ENCODE measurements around the gene KCNAB2.

Gene KCNAB2

DNA sequence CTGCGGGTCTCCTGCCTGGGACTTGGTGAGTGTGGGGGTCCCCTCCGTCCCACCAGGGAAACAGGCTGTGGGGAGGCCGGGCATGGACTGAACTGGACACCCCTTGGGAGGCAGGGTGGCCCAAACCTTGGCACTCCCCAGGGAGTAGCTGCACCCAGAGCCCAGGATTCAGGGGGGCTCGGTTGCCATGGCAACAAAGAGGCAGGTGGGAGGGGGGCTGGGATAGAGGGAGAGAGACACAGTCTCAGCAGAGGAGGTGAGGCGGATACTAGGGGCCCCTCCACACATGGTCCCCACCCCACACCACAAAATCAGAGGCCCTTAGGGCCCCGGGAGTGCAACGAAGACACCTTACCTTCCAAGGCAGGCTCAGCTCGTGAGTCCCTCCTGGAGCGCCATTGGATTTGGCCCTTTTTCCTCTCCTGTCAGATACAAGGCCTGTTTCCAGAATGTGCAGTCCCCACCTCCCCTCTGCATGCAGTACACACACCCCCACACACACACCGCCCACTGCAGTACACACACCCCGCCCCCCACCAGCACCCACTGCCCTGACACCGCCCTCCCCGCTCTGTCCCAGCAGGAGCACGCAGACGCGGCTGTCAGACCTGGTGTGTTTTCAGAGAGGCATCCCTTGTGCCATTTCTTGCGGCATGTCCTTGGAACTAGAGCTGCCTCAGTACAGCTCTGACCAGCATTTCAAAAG is 27.2 kb downstream of the KCNAB2 start:
- no peak overlapping the region for H3K27ac ChIP-seq (ENCODE audit: low read depth, low read length, poor library complexity, severe bottlenecking)
- H3K9ac ChIP-seq (ENCODE audit: low read length), result no peak overlapping the region
- H2AFZ ChIP-seq (ENCODE audit: low read length), result no peak overlapping the region
- no peaks in the 10 kb centered on the region for H4K20me1 ChIP-seq (ENCODE audit: insufficient read depth, low read length)
- H3K79me2 ChIP-seq (ENCODE audit: insufficient read depth, low read length), result no peaks in the 10 kb centered on the region
- H3K9me3 ChIP-seq (ENCODE audit: low read length), result no peaks in the 10 kb centered on the region
- H3K27me3 ChIP-seq (ENCODE audit: insufficient read depth, low read length), result no peaks in the 10 kb centered on the region
- H3K36me3 ChIP-seq (ENCODE audit: insufficient read depth, low read length), result peaks cover 41% of the 10 kb centered on the region
- H3K4me3 ChIP-seq (ENCODE audit: low read depth, low read length, poor library complexity, severe bottlenecking), result no peak overlapping the region
- no peak overlapping the region for H3K4me2 ChIP-seq (ENCODE audit: low read length)
- TF ChIP-seq EZH2 (IDR thresholded peaks at IDR 0.05; ENCODE audit: borderline replicate concordance, low read length), result no peak
- TF ChIP-seq, protein P1, sequence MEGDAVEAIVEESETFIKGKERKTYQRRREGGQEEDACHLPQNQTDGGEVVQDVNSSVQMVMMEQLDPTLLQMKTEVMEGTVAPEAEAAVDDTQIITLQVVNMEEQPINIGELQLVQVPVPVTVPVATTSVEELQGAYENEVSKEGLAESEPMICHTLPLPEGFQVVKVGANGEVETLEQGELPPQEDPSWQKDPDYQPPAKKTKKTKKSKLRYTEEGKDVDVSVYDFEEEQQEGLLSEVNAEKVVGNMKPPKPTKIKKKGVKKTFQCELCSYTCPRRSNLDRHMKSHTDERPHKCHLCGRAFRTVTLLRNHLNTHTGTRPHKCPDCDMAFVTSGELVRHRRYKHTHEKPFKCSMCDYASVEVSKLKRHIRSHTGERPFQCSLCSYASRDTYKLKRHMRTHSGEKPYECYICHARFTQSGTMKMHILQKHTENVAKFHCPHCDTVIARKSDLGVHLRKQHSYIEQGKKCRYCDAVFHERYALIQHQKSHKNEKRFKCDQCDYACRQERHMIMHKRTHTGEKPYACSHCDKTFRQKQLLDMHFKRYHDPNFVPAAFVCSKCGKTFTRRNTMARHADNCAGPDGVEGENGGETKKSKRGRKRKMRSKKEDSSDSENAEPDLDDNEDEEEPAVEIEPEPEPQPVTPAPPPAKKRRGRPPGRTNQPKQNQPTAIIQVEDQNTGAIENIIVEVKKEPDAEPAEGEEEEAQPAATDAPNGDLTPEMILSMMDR (IDR thresholded peaks at IDR 0.05; ENCODE audit: low read length), result no peak
- no peaks in the 10 kb centered on the region for H3K9me2 ChIP-seq (ENCODE audit: low read depth, low read length)
- no peaks in the 10 kb centered on the region for H3F3A ChIP-seq (ENCODE audit: insufficient read depth, low read length)
- no peaks in the 10 kb centered on the region for H3K4me1 ChIP-seq (ENCODE audit: insufficient read depth, low read length, severe bottlenecking)

DNA sequence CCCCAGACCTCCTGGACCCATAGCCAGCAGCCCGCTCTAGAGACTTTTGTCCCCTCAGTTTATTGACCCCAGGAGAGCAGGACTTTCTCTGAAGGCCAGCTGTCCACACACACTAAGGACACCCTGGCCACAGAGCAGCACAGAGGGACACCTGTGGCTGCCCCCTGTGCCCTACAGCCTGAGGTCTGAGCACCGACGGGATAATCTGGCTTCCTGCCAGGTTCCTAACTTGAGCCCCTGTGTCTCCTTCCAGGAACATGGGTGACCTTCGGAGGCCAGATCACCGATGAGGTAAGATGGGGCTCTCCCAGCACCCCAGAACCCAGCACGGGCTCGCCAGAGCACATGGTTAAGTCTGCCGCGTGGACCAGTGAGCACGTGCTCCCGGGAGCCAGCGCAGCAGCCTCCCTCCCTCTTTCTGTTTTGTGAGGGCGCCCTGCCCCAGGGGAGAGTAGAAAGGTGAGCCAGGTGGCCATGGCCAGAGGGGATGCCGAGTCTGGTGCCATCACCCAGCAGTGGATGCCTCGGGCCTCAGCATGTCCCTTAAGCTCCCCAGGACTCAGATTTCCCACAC is 27.9 kb downstream of the KCNAB2 start:
- TF ChIP-seq, protein P1 (IDR thresholded peaks at IDR 0.05; ENCODE audit: low read length), result no peak
- TF ChIP-seq EZH2 (IDR thresholded peaks at IDR 0.05; ENCODE audit: borderline replicate concordance, low read length), result no peak
- H3K9me3 ChIP-seq (ENCODE audit: low read length), result no peaks in the 10 kb centered on the region
- no peak overlapping the region for H2AFZ ChIP-seq (ENCODE audit: low read length)
- no peaks in the 10 kb centered on the region for H3K9me2 ChIP-seq (ENCODE audit: low read depth, low read length)
- H3K4me3 ChIP-seq (ENCODE audit: low read depth, low read length, poor library complexity, severe bottlenecking), result no peak overlapping the region
- H3K79me2 ChIP-seq (ENCODE audit: insufficient read depth, low read length), result no peaks in the 10 kb centered on the region
- H3K9ac ChIP-seq (ENCODE audit: low read length), result no peak overlapping the region
- H3K4me1 ChIP-seq (ENCODE audit: insufficient read depth, low read length, severe bottlenecking), result no peaks in the 10 kb centered on the region
- H3K36me3 ChIP-seq (ENCODE audit: insufficient read depth, low read length), result peaks cover 41% of the 10 kb centered on the region
- no peak overlapping the region for H3K4me2 ChIP-seq (ENCODE audit: low read length)
- H4K20me1 ChIP-seq (ENCODE audit: insufficient read depth, low read length), result no peaks in the 10 kb centered on the region
- H3K27ac ChIP-seq (ENCODE audit: low read depth, low read length, poor library complexity, severe bottlenecking), result no peak overlapping the region
- H3F3A ChIP-seq (ENCODE audit: insufficient read depth, low read length), result no peaks in the 10 kb centered on the region
- H3K27me3 ChIP-seq (ENCODE audit: insufficient read depth, low read length), result no peaks in the 10 kb centered on the region

DNA sequence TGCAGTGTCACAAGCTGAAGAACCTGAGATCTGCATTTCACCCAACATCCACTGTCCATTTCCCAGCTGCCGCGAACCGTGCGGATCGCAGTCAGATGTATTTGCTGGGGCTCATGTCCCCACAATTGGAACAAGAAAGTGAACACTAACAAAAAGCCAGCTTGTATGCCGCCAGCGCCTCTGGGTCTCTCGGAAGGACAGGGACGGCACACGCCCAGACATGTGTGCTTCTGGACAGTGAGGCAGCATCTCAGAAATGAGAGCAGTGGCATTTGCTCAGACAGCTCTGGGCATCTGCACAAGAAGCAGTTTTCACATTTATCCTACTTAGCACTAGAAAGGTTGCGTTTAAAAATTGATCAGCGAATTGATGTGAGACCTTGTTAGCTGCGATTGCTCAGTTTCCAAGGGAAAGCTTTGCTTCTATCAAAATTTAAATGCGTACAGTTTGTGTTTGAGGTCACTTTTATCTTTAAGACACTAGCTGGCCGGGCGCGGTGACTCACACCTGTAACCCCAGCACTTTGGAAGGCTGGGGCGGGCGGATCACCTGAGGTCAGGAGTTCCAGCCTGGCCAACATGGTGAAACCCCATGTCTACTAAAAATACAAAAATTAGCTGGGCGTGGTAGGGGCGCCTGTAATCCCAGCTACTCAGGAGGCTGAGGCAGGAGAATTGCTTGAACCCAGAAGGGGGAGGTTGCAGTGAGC is 28.7 kb downstream of the KCNAB2 start:
- H3K9ac ChIP-seq (ENCODE audit: low read length), result no peak overlapping the region
- H3K9me2 ChIP-seq (ENCODE audit: low read depth, low read length), result no peaks in the 10 kb centered on the region
- H2AFZ ChIP-seq (ENCODE audit: low read length), result no peak overlapping the region
- H3K27ac ChIP-seq (ENCODE audit: low read depth, low read length, poor library complexity, severe bottlenecking), result no peak overlapping the region
- H3K4me2 ChIP-seq (ENCODE audit: low read length), result no peak overlapping the region
- H3K36me3 ChIP-seq (ENCODE audit: insufficient read depth, low read length), result peaks cover 41% of the 10 kb centered on the region
- H3F3A ChIP-seq (ENCODE audit: insufficient read depth, low read length), result no peaks in the 10 kb centered on the region
- H3K79me2 ChIP-seq (ENCODE audit: insufficient read depth, low read length), result no peaks in the 10 kb centered on the region
- H3K4me3 ChIP-seq (ENCODE audit: low read depth, low read length, poor library complexity, severe bottlenecking), result no peak overlapping the region
- H3K27me3 ChIP-seq (ENCODE audit: insufficient read depth, low read length), result no peaks in the 10 kb centered on the region
- no peaks in the 10 kb centered on the region for H3K9me3 ChIP-seq (ENCODE audit: low read length)
- no peaks in the 10 kb centered on the region for H3K4me1 ChIP-seq (ENCODE audit: insufficient read depth, low read length, severe bottlenecking)
- TF ChIP-seq, protein P1 (IDR thresholded peaks at IDR 0.05; ENCODE audit: low read length), result no peak
- H4K20me1 ChIP-seq (ENCODE audit: insufficient read depth, low read length), result no peaks in the 10 kb centered on the region
